SK-MEL-5 (cell line): Measurements from ENCODE around the gene FCMR. TPM values are rescaled to one million over a fixed set of nuclear protein-coding genes. Genes with fewer than 3 reads are reported as not detected.

Experiments used
- DNase-seq: peaks from one replicate; pipeline ENCODE4 v3.0.0-alpha.2; 2016; ENCODE audit warnings: low read depth, low spot score
- in situ Hi-C: cut with HindIII; loops from 2 replicates; pipeline ENCODE4 v1.10.0; 2016; ENCODE audit warnings: low sequenced_read_pairs, high pct_unique_total_duplicates, low pct_unique_long_range_greater_than_20kb
- total RNA-seq: library from RNA; depleted of rRNA; stranded (reverse); fragments of >200 nt; shearing (Covaris generic); gene quantifications from 2 replicates; pipeline ENCODE4 v1.2.3, GENCODE V29; 2014

FCMR gene
- total RNA-seq, 1 experiment from 2014 or later, result 1.7 TPM

DNA sequence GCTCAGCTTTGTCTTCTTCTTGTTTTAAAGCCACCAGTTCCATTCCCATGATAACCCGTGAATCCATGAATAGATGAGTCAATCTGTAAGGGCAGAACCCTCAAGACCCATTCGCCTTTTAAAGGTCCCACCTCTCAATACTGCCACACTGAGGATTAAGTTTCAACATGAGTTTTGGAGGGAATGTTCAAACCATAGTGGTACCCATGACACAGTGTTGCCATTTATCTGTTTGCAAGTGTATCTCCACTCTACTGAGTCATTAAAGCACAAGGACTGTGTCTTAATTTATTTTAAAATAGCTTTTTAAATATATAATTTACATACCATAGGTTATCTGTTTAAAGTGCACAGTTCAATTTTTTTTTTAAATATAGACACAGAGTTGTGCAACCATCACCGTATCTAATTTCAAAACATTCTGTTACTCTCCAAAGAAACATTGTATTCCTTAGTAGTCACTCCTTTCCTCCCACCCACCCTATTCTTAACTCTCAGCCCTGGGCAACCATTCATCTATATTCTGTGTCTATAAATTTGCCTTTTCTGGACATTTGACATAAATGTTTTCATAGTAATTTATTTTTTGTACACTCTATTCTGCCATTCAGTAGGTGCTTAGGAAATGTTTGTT, 29.3 kb downstream of the FCMR start:
- in situ Hi-C loops, result no loop called here
- DNase-seq, result no peak

DNA sequence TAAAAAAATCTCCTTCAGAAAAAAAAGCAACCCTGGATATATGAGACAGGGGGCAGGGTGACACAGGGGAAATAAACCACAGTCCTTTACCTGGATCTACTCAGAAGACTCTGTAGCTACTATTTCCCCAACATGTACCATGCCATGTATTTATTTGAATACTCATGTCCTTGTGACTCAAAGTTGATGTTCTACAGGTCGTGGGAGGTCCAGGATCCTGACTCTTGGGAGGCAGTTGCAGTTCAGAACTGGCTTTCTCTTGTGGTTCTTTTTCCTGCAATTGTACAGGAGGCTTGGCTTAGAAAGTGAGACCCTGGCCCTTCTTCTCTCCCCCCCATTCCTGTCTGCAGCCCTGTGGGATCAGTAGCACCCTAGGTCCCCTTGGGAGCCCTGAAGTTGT, 30.3 kb downstream of the FCMR start:
- DNase-seq, result peak; percentile 36
- in situ Hi-C loops, result no loop called here

DNA sequence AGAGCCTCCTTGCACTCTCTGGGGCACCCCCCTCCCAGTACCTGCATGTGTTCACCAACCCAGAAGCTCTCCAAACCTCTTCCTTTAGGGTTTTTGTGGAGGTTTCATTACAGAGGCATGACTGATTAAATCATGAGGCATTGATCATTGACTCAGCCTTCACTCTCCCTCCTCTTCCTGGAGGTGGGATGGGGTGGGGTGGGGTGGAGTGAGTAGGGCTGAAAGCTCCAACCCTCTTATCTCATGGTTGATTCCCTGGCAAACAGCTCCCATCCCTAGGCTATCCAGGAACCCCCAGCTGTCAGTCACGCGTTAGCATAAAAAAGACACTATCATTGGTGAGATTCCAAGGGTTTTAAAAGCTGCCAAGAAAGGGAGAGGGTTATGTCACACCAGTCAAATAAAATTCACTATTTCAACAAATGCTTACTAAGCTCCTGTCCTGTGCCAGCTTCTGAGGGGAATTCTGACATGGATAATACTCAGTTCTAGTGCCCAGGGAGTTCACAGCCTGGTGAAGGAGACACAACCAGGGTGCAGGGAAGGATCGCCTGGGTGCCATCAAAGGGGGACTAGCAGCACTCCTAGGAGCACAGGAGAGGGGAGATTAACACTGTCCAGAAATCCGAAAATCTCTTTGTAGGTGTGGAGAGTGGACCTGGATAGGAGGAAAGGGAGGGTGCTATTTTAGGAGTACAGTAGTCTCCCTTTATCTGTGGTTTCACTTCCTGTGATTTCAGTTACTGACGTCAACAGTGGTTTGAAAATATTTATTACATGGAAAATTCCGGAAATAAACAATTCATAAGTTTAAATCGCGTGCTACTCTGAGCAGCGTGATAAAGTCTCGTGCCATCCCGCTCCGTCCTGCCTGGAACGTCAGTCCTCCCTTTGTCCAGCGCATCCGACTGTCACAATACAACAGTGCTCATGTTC, 31.3 kb downstream of the FCMR start:
- peak; percentile 98 for DNase-seq
- in situ Hi-C loops, result no loop called here

GRCh38 chr1:206887701-206888100, 34.0 kb downstream of the FCMR start:
- in situ Hi-C loops, result no loop called here
- no peak for DNase-seq

- no peak for DNase-seq
- in situ Hi-C loops, result no loop called here
Observed at GRCh38 chr1:206886831-206887230, 34.9 kb downstream of the FCMR start.

DNA sequence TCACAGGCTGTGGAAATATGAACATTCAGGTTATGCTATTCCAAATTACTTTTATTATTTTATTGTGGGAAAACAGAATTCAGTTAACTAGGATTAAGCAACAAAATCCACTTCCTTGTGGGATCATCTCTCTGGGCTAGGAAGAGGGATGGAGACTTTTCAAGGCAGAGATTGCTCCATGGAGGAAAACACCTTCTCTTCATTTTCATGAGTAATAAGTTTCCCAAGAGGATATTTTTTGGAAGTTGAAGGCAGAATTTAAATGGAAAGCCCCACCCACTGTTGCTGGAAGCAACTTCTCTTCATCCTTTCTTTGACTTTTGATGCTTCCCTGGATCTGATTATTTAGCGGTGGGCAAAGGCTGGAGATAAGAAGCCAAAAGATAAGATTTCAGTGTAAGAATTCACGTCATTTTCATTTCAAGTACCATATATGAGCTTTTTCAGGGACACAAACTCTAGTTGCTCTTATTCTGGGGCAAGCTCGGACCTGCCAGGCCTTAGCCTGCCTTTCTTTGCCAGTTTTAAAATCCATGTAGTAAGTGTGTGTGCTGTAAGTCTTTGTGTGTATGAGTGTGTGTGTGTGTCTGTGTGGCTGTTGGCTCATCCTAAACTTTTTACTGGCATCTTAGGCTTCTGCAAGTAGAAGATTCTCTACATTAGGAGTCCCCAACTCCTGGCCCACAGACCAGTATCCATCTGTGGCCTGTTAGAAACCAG, 36.2 kb downstream of the FCMR start:
- in situ Hi-C loops, result no loop called here
- DNase-seq, result no peak

GRCh38 chr1:206883876-206884275, 37.9 kb downstream of the FCMR start:
- in situ Hi-C loops, result no loop called here
- DNase-seq, result no peak

- in situ Hi-C loops, result no loop called here
- no peak for DNase-seq
Observed at GRCh38 chr1:206883160-206883559, 38.6 kb downstream of the FCMR start.

DNA sequence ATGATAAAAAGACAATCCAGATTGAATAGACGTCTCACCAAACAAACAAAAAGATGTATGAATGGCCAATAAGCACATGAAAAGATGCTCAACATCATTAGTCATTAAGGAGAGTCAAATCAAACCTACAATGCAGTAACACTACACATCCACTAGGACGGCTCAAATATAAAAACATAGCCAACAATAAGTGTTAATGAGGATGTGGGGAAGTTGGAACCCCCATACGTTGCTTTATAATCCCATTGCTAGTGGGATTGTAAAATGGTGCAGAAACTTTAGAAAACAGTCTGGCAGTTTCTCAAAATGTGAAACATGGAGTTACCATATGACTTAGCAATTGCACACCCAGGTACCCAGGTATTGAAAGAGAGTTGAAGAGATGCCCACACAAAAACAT, 39.2 kb downstream of the FCMR start:
- DNase-seq, result no peak
- in situ Hi-C loops, result no loop called here

DNA sequence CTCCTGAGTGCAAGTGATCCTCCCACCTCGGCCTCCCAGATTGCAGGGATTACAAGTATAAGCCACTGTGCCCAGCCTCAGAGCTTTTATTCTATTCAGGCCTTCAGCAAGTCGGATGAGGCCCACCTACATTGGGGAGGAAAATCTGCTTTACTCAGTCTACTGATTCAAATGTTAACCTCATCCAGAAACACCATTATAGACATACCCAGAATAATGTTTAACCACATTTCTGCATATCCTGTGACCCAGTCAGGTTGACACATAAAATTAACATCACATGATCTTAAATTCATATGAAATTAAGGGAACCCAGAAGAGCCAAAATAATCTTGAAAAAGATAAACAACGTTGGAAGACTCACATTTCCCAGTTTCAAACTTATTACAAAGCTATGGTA, 41.4 kb downstream of the FCMR start:
- no peak for DNase-seq
- in situ Hi-C loops, result no loop called here

- in situ Hi-C loops, result no loop called here
- peak; percentile 36 for DNase-seq
Observed at GRCh38 chr1:206878456-206878855, 43.3 kb downstream of the FCMR start.

DNA sequence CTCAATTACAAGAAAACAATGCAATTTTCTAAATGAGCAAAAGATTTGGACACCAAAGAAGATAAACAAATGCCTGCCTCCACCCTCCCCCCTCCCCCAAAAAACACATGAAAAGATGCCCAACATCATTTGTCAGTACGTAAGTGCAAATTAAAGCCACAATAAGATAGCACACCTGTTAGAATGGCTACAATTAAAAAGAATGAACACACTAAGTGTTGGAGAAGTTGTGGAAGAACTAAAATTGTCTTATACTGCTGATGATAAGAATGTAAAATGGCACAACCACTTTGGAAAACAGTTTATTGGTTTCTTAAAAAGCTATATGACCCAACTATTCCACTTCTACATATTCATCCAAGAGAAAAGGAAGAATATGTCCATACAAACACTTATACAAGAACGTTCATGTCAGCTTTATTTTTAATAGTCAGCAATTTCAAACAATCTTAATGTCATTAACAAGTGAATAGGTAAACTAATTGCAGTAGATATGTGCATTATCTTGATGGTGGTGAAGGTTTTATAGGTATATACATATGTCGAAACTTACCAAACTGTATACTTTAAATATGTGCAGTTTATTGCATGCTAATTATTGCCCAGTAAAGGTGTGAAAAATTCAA, 45.9 kb downstream of the FCMR start:
- no peak for DNase-seq
- in situ Hi-C loops, result no loop called here

GRCh38 chr1:206873603-206874188, 48.0 kb downstream of the FCMR start:
- DNase-seq, result no peak
- in situ Hi-C loops, result no loop called here

DNA sequence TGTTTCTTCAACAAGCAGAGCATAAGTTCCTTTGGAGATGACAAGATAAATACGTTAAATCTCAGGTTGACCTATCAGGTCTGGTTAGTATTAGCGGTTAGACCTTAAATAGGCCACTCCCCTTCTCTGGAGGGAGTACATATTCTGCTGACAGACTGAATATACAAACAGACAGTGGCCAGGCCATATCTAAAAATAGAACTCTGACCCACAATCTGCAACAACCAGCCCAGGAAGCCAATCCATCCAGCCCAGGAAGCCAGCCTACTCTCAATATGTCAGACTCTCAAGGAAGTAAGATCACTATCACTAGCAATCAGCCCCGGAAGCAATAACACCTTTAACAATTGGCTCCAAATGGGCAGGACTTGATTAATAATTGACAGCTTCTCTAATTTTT, 49.6 kb downstream of the FCMR start:
- no peak for DNase-seq
- in situ Hi-C loops, result no loop called here

- DNase-seq, result no peak
Observed at GRCh38 chr1:206868264-206868663, 53.5 kb downstream of the FCMR start.

GRCh38 chr1:206867716-206868115, 54.0 kb downstream of the FCMR start:
- no peak for DNase-seq
- in situ Hi-C loops, result no loop called here

More at GRCh38 chr1:206868264-206868663, 53.5 kb downstream of the FCMR start:
- in situ Hi-C loops, result no loop called here

DNA sequence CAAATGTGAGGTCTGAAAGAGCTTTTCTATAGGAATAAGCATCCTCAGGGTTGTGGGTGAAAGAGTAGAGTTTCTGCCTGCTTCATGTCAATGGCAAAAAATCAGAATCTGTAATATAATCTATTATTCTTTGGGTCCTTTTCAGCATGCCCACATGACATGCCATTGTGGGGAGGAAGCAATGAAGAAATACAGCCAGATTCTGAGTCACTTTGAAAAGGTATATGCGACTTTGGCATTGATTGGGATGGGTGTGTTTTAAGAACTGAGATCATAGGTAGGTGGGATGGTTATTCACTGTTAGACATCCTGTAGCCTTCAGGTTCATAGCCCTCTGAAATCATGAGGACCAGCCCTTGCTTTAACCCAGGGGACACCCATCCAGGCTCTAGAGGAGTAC, 54.5 kb downstream of the FCMR start:
- DNase-seq, result no peak
- in situ Hi-C loops, result no loop called here

GRCh38 chr1:206866062-206866461, 55.7 kb downstream of the FCMR start:
- DNase-seq, result no peak
- in situ Hi-C loops, result no loop called here
